ENCODE data around the gene TOMT.

GRCh38 chr11:72136684-72137262, 31.0 kb downstream of the TOMT start:
- no peak for TF ChIP-seq EZH2 (IDR thresholded peaks at IDR 0.05; ENCODE audit: borderline replicate concordance, low read length)
- TF ChIP-seq CTCF (IDR thresholded peaks at IDR 0.05; ENCODE audit: low read length) = no peak

Measured in OCI-LY1 (cell line).